Measurements from ENCODE around the gene HYCC1.
"Not testable (repeated sequence)": the region's sequence is repeated elsewhere in the genome, so short reads cannot be mapped to it uniquely, and the experiment has no call there.

DNA sequence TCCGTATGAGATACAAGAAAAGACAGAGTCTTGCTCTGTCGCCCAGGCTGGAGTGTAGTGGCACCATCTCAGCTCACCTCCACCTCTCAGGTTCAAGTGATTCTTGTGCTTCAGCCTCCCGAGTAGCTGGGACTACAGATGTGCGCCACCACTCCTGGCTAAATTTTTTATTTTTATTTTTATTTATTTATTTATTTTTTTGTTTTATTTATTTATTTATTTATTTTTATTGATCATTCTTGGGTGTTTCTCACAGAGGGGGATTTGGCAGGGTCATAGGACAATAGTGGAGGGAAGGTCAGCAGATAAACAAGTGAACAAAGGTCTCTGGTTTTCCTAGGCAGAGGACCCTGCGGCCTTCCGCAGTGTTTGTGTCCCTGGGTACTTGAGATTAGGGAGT lies 31.2 kb upstream of the HYCC1 start:
- TF ChIP-seq, protein P1, sequence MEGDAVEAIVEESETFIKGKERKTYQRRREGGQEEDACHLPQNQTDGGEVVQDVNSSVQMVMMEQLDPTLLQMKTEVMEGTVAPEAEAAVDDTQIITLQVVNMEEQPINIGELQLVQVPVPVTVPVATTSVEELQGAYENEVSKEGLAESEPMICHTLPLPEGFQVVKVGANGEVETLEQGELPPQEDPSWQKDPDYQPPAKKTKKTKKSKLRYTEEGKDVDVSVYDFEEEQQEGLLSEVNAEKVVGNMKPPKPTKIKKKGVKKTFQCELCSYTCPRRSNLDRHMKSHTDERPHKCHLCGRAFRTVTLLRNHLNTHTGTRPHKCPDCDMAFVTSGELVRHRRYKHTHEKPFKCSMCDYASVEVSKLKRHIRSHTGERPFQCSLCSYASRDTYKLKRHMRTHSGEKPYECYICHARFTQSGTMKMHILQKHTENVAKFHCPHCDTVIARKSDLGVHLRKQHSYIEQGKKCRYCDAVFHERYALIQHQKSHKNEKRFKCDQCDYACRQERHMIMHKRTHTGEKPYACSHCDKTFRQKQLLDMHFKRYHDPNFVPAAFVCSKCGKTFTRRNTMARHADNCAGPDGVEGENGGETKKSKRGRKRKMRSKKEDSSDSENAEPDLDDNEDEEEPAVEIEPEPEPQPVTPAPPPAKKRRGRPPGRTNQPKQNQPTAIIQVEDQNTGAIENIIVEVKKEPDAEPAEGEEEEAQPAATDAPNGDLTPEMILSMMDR (conservative IDR thresholded peaks at IDR 0.05; ENCODE audit: low read depth in 2 of 2) = not testable (repeated sequence)
- not testable (repeated sequence) for TF ChIP-seq STAT1 (IDR thresholded peaks at IDR 0.05; ENCODE audit: unreplicated experiment); EZH2 (IDR thresholded peaks at IDR 0.05; ENCODE audit: low read depth, unreplicated experiment); POLR2AphosphoS5 (IDR thresholded peaks at IDR 0.05; ENCODE audit: low read depth); EZH2phosphoT487 (IDR thresholded peaks at IDR 0.05; ENCODE audit: unreplicated experiment)

All from GM23338 (cell line).